Glomerular endothelial cell (primary cell): ENCODE measurements around the gene RPS21. TPM values are rescaled to one million over a fixed set of nuclear protein-coding genes. Genes with fewer than 3 reads are reported as not detected.

ENCODE experiments used
- DNase-seq: peaks from one replicate; pipeline ENCODE4 v3.0.0-alpha.2; 2011; ENCODE audit warnings: low read depth, low spot score; ENCODE audit errors: extremely low read depth
- total RNA-seq: library from RNA; depleted of rRNA; stranded (reverse); fragments of >200 nt; gene quantifications from 2 replicates; pipeline ENCODE4 v1.2.3, GENCODE V29; 2015

The RPS21 gene
- total RNA-seq, 1 donor from 2014 or later = 1,159 TPM

- no peak for DNase-seq
Measured at GRCh38 chr20:62376112-62377063, 10.5 kb upstream of the RPS21 start.

- no peak for DNase-seq
Measured at GRCh38 chr20:62377064-62377461, 9.8 kb upstream of the RPS21 start.

GRCh38 chr20:62377615-62378178 lies 9.2 kb upstream of the RPS21 start:
- no peak for DNase-seq

- no peak for DNase-seq
Measured at GRCh38 chr20:62378215-62378614, 8.7 kb upstream of the RPS21 start.

- DNase-seq = no peak
Measured at GRCh38 chr20:62381202-62381797, 5.6 kb upstream of the RPS21 start.

- DNase-seq = no peak
Measured at GRCh38 chr20:62381842-62382241, 5.1 kb upstream of the RPS21 start.

GRCh38 chr20:62382306-62383198 lies 4.4 kb upstream of the RPS21 start:
- DNase-seq = no peak

GRCh38 chr20:62387219-62387913 lies 463 bp downstream of the RPS21 start:
- DNase-seq = no peak

- no peak for DNase-seq
Measured at GRCh38 chr20:62387933-62388635, 1.2 kb downstream of the RPS21 start.

- DNase-seq = no peak
Measured at GRCh38 chr20:62388839-62389600, 2.1 kb downstream of the RPS21 start.

GRCh38 chr20:62389601-62390087 lies 2.7 kb downstream of the RPS21 start:
- DNase-seq = no peak

- no peak for DNase-seq
Measured at GRCh38 chr20:62390317-62391164, 3.6 kb downstream of the RPS21 start.

GRCh38 chr20:62391165-62392076 lies 4.5 kb downstream of the RPS21 start:
- DNase-seq = no peak

- DNase-seq = no peak
Measured at GRCh38 chr20:62392077-62392418, 5.1 kb downstream of the RPS21 start.

GRCh38 chr20:62392621-62393334 lies 5.9 kb downstream of the RPS21 start:
- no peak for DNase-seq

GRCh38 chr20:62393335-62393665 lies 6.4 kb downstream of the RPS21 start:
- no peak for DNase-seq
